GM21423 (cell line): ENCODE results near the gene RAP1A.
"Not testable (repeated sequence)": the region's sequence is repeated elsewhere in the genome, so short reads cannot be mapped to it uniquely, and the experiment has no call there.

Source experiments
- ATAC-seq: cut with Tn5 transposase; IDR thresholded peaks from one replicate; pipeline ENCODE4 v1.9.1; 2021; ENCODE audit warnings: mild to moderate bottlenecking, moderate library complexity; ENCODE audit not compliant: unreplicated experiment

The RAP1A gene

GRCh38 chr1:111734856-111735255 lies 115.3 kb downstream of the RAP1A start:
- ATAC-seq = no peak

DNA sequence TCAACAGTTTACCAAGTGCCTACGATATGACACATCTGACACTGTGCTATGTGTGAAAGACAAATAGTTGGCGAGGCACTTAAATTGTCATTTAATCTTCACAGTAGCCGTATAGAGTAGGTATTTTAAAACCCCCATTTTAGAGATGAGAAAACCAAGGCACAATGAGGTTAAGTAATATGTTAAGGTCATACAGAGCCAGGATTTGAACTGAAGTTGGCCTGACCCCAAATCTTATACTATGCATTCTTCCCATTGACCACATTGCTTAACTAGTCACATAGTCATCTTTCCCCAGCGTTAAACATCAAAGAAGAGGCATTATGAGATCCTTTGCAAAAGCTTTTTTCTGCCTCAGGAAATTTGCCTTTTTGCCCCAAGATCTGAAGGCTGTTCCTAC lies 115.7 kb downstream of the RAP1A start:
- ATAC-seq = no peak

DNA sequence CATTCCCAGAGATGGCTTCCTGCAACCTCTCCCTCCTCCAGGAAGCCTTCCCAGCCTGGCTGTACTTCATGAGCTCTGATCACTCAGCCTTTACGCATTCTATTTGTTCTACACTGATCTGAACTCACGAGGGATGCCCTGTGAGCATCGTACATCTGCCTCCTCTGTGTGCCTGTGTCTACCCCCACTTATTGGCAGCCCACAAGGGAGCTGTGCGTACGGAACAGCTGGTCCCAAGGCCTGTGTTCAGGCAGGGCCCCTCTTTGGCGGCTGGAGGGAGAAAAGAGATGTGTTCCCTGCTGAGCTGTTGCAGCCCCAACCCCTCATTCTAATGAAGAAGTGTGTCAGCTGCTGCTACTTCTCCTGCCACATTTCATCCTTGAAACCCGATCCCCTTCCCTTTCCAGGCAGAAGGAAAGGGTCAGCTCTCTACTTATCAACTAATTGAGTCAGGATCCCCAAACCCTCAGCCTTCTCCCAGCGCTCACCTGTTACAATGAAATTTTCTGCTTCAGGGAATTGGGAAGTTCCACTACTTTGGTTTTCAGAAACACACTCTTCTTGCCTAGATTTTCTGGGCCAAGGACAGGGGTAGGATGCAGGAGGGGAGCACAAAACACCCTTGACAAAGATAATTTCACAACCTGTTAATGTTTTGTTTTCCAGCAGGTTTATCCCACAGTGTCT lies 116.4 kb downstream of the RAP1A start:
- ATAC-seq = no peak

- no peak for ATAC-seq
These were observed 117.1 kb downstream of the RAP1A start for GRCh38 chr1:111736548-111737215.

- no peak for ATAC-seq
These were observed 117.9 kb downstream of the RAP1A start for GRCh38 chr1:111737216-111738132.

- ATAC-seq = no peak
These were observed 118.5 kb downstream of the RAP1A start for GRCh38 chr1:111738133-111738435.

DNA sequence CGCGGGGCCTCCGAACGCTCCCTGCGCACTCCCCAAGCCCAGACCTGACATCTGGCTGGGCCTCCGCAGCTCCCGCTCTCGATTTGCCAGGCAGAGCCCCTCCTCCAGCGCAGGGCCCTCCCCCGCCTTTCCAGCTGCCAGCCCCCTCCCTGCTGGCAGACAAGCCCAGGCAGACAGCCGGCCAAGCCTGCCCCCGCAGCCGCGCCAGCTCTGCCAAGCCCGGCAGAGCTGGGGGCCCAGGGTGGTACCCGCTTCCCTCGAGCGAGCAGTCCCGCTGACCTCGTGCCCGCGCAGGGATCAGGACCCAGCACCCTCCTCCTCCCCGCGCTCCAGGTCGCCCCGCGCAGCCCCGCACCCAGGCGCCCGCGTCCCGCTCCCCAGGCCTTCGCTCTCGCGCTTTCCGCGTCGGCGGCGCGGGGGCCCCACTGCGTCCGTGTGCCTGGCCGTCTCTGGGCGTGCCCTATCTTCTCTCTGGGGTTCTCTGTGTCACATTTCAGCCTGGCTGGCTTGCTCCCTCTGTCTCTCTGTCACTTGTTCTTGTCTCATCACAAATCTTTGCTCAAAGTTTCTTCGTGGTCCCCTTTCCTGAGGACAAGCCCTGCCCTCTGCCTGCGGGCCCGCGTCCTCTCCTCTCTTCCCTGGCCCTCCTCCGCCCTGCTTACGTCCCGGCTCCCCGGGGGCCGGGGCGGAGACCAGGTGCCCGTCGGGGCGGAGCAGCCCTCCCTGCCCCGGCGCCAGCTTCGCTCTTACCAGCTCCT lies 119.0 kb downstream of the RAP1A start:
- peak; percentile 40 for ATAC-seq

DNA sequence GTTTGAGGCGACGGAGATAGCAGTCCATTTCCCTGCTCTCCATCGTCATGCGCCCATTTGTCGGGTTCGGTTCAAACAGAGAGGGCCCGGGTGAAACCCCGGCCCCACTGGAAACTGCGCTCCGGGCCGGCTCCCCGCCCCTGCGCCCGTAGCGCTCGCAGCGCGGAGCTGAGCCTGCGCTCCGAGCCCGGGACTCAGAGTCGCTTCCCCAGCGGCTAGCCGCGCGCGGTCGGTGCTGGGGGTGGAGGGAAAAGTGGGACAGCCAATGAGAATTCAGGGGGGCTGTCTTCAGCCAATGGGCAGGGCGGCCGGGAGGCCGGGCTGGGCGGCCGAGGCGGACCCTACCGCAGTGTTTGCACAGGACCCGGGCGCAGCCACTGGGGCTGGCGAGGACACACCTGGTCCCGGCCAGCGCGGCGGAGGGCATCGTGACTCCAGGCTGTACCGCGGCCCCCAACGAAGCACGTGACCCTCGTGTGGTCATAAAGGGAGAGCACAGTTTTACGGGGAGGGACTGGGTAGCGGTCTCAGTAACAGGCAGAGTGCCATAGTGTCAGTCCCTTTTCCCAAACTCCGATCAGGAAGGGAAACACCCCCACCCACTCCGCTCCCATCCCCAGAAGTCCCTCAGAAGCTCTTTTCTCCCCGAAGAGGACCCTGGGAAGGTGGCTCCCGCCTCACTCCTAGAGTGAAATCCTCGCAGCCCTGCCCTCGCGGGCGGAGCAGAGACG lies 119.8 kb downstream of the RAP1A start, which contains the start of gene INKA2:
Gene INKA2 (minus strand): TSS at position 202 of the 731 bp plus-strand sequence. CDS start 153 bp downstream, at position 49.
- ATAC-seq = peak; percentile 79

GRCh38 chr1:111739925-111740765 lies 120.6 kb downstream of the RAP1A start:
- ATAC-seq = peak; percentile 10

DNA sequence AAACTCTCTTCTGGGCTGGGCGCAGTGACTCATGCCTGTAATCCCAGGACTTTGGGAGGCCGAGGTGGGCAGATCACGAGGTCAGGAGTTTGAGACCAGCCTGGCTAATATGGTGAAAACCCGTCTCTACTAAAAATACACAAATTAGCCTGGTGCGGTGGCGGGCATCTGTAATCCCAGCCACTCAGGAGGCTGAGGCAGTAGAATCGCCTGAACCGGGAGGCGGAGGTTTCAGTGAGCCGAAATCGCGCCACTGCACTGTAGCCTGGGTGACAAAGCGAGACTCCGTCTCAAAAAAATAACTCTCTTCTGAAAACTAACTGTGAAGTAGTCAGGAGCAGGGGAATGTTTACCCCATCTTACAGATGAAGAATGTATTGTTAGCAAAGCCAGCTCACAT lies 122.7 kb downstream of the RAP1A start:
- ATAC-seq = not testable (repeated sequence)

GRCh38 chr1:111742938-111743549 lies 123.5 kb downstream of the RAP1A start:
- no peak for ATAC-seq

- no peak for ATAC-seq
These were observed 124.1 kb downstream of the RAP1A start for GRCh38 chr1:111743679-111744101.

DNA sequence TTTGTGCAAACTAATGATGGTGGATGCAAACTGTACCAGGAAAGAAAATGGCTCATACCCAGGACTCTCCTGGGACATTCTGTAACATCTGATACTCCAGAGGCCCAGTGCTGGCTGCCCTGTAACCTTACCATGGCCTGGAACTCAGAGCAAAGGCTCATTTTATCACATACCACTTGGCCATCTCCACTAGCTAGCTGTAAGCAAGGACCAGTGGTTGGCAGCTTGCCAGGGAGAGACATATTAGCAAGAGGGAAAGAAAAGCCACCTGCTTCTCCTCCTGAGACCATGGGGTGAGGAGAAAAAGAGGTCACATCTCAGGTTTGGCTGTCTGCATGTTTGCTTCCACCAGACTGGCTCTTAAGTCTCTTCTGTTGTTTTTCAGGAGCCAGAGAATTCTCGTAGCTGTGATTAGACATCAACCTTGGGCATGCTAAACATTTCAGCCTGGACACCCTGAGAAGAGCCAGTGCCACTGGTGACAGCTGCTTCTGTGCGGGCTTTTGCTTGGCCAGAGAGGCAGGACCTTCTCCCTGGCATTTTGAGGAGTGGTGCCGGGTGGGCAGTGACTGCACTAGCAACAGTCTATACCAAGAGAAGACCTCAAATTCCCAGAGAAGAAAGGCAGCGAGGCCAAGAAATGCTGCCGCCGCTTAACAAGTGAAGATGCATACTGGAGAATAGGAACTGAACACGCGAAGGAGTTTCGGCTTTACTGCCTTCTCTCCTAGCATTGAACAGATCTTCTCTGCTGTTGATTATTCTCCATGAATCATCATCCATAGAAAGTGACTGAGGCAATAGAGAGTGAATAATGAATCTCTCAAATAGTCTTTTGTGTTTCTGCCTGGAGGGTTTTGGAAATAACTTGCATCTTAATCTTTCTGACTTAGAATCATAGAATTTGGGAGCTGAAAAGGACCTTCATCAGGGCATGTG lies 126.4 kb downstream of the RAP1A start:
- ATAC-seq = no peak

GRCh38 chr1:111746614-111746999 lies 127.0 kb downstream of the RAP1A start:
- ATAC-seq = no peak

DNA sequence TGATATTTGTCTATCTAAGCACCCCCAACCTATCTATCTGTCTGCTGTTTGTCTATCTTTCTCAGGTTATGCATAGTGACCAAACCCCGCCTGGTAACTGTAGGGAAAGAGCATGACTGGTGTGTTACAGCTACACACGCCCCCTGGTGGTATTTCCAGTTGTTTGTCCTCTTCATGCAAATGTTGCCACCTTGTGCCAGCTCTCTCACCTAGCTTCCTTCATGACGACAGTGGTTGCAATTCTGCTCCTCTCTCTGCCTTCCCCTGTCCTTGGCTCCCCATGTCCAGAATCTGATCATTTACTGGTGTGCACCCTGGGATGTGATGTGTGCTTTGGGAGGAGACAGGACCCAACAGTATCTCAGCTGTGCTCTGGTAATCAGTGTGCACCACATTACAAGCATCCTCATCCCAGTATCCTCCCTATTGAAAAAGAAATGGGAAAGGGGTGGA lies 127.7 kb downstream of the RAP1A start:
- ATAC-seq = no peak

GRCh38 chr1:111747947-111748346 lies 128.4 kb downstream of the RAP1A start:
- ATAC-seq = no peak

GRCh38 chr1:111749628-111750027 lies 130.0 kb downstream of the RAP1A start:
- ATAC-seq = no peak

- ATAC-seq = no peak
These were observed 131.3 kb downstream of the RAP1A start for GRCh38 chr1:111750856-111751255.
